Measurements from ENCODE around the gene SLC9A4. TPM values are rescaled to one million over a fixed set of nuclear protein-coding genes. Genes with fewer than 3 reads are reported as not detected.

SLC9A4 gene
- total RNA-seq, 1 experiment from 2014 or later, result 0.07 TPM

DNA sequence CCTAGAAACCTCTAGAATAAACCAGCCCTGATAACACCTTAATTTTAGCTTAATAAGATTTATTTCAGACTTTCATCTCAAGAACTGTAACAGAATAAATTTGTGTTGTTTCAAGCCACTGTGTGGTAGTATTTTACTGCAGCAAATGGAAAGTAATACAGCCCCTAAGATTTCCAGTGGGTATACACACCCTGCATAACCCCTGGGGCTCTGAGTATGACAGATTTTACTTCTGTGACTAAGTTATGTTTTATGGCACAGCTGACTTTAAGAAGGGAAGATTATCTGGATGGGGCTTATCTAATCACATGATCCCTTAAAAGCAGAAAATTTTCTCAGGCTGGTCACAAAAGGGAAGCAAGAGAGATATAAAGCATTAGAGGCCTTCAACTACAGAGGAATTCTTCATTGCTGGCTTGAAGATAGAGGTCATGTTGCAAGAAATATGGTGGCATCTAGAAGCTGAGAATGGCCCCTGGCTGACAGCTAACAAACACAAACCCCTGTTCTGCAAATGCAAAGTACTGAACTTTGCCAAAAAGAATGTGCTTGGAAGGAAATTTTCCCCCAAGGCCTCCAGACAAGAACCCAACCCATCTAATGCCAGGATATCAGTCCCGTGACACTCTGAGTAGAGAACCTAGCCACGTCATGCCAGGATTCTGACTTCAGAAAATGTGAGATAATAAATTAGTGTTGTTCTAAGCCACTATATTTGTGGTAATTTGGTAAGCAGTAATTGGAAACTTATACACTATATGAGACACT, 78.5 kb downstream of the SLC9A4 start:
- ChIA-PET RAD21 (ENCODE audit: low non-redundant PET in 1 of 2, low total read pairs in 2 of 2, uncharacterized antibody in 2 of 2, unreplicated experiment in 2 of 2) (no interaction called here), CTCF (no interaction called here), POLR2A (no interaction called here)
- no TSS peak for BruUV-seq (replicated peaks)
- no peaks in the 10 kb centered on the region for H3K36me3 ChIP-seq (ENCODE audit: control insufficient read depth in 1 of 2, insufficient read depth in 2 of 2, low read length in 2 of 2)
- H3K9me2 ChIP-seq (ENCODE audit: insufficient read depth), result no peaks in the 10 kb centered on the region
- no peak overlapping the region for H3K4me2 ChIP-seq (ENCODE audit: low read length)
- TF ChIP-seq EZH2 (IDR thresholded peaks at IDR 0.05) (no peak), SRF (IDR thresholded peaks at IDR 0.05; ENCODE audit: low read depth) (no peak), CBX3 (IDR thresholded peaks at IDR 0.05; ENCODE audit: low read depth) (no peak), EZH2phosphoT487 (IDR thresholded peaks at IDR 0.05; ENCODE audit: borderline replicate concordance) (no peak), POLR2AphosphoS5 (IDR thresholded peaks at IDR 0.05; ENCODE audit: low read depth, low read length) (no peak), ELF1 (IDR thresholded peaks at IDR 0.05; ENCODE audit: borderline replicate concordance, low read depth) (no peak), TCF7L2 (IDR thresholded peaks at IDR 0.05; ENCODE audit: borderline replicate concordance, extremely low read depth, insufficient read depth, insufficient read length) (no peak), JUND (IDR thresholded peaks at IDR 0.05) (no peak), SP1 (IDR thresholded peaks at IDR 0.05; ENCODE audit: low read depth) (no peak), EGR1 (IDR thresholded peaks at IDR 0.05; ENCODE audit: low read depth) (no peak), FOSL1 (IDR thresholded peaks at IDR 0.05; ENCODE audit: low read depth) (no peak), YY1 (IDR thresholded peaks at IDR 0.05; ENCODE audit: extremely low read depth, insufficient replicate concordance, low read depth, low read length) (no peak), POLR2A (IDR thresholded peaks at IDR 0.05; ENCODE audit: borderline replicate concordance, extremely low read depth, insufficient read depth, insufficient read length) (no peak)
- TF ChIP-seq, protein P1, sequence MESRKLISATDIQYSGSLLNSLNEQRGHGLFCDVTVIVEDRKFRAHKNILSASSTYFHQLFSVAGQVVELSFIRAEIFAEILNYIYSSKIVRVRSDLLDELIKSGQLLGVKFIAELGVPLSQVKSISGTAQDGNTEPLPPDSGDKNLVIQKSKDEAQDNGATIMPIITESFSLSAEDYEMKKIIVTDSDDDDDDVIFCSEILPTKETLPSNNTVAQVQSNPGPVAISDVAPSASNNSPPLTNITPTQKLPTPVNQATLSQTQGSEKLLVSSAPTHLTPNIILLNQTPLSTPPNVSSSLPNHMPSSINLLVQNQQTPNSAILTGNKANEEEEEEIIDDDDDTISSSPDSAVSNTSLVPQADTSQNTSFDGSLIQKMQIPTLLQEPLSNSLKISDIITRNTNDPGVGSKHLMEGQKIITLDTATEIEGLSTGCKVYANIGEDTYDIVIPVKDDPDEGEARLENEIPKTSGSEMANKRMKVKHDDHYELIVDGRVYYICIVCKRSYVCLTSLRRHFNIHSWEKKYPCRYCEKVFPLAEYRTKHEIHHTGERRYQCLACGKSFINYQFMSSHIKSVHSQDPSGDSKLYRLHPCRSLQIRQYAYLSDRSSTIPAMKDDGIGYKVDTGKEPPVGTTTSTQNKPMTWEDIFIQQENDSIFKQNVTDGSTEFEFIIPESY (IDR thresholded peaks at IDR 0.05; ENCODE audit: extremely low read depth, insufficient replicate concordance, low read length), result no peak
- TF ChIP-seq, protein P2, sequence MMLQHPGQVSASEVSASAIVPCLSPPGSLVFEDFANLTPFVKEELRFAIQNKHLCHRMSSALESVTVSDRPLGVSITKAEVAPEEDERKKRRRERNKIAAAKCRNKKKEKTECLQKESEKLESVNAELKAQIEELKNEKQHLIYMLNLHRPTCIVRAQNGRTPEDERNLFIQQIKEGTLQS (IDR thresholded peaks at IDR 0.05), result no peak
- TF ChIP-seq, protein P3, sequence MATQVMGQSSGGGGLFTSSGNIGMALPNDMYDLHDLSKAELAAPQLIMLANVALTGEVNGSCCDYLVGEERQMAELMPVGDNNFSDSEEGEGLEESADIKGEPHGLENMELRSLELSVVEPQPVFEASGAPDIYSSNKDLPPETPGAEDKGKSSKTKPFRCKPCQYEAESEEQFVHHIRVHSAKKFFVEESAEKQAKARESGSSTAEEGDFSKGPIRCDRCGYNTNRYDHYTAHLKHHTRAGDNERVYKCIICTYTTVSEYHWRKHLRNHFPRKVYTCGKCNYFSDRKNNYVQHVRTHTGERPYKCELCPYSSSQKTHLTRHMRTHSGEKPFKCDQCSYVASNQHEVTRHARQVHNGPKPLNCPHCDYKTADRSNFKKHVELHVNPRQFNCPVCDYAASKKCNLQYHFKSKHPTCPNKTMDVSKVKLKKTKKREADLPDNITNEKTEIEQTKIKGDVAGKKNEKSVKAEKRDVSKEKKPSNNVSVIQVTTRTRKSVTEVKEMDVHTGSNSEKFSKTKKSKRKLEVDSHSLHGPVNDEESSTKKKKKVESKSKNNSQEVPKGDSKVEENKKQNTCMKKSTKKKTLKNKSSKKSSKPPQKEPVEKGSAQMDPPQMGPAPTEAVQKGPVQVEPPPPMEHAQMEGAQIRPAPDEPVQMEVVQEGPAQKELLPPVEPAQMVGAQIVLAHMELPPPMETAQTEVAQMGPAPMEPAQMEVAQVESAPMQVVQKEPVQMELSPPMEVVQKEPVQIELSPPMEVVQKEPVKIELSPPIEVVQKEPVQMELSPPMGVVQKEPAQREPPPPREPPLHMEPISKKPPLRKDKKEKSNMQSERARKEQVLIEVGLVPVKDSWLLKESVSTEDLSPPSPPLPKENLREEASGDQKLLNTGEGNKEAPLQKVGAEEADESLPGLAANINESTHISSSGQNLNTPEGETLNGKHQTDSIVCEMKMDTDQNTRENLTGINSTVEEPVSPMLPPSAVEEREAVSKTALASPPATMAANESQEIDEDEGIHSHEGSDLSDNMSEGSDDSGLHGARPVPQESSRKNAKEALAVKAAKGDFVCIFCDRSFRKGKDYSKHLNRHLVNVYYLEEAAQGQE (IDR thresholded peaks at IDR 0.05; ENCODE audit: low read depth), result no peak
- DNase-seq (ENCODE audit: low read depth, low spot score) (no peak), ATAC-seq (no peak)
- no peak overlapping the region for H3K27ac ChIP-seq (ENCODE audit: low read depth, low read length)
- no peaks in the 10 kb centered on the region for H3K27me3 ChIP-seq (ENCODE audit: insufficient read depth, low read length)
- H3K9ac ChIP-seq (ENCODE audit: low read length), result no peak overlapping the region
- no peaks in the 10 kb centered on the region for H4K20me1 ChIP-seq (ENCODE audit: insufficient read depth)
- intact Hi-C loops (cut with micrococcal nuclease), result no loop called here
- no peaks in the 10 kb centered on the region for H3K79me2 ChIP-seq (ENCODE audit: insufficient read depth, low read length)
- H3K9me3 ChIP-seq (ENCODE audit: control insufficient read depth in 1 of 2, insufficient read depth in 1 of 2, low read depth in 1 of 2, low read length in 2 of 2), result no peaks in the 10 kb centered on the region; a peak in 1 of 4 replicates
- H3K4me1 ChIP-seq (ENCODE audit: control insufficient read depth in 1 of 2, insufficient read depth in 2 of 2, low read length in 2 of 2), result no peaks in the 10 kb centered on the region
- no peak overlapping the region for H2AFZ ChIP-seq (ENCODE audit: low read depth, low read length, poor library complexity, severe bottlenecking)
- H3K4me3 ChIP-seq (replicated peaks in 1 of 2; ENCODE audit: low read depth in 1 of 2, low read length in 2 of 2), result no peak overlapping the region
